ENCODE measurements around the gene DNAJA2.

Gene DNAJA2

DNA sequence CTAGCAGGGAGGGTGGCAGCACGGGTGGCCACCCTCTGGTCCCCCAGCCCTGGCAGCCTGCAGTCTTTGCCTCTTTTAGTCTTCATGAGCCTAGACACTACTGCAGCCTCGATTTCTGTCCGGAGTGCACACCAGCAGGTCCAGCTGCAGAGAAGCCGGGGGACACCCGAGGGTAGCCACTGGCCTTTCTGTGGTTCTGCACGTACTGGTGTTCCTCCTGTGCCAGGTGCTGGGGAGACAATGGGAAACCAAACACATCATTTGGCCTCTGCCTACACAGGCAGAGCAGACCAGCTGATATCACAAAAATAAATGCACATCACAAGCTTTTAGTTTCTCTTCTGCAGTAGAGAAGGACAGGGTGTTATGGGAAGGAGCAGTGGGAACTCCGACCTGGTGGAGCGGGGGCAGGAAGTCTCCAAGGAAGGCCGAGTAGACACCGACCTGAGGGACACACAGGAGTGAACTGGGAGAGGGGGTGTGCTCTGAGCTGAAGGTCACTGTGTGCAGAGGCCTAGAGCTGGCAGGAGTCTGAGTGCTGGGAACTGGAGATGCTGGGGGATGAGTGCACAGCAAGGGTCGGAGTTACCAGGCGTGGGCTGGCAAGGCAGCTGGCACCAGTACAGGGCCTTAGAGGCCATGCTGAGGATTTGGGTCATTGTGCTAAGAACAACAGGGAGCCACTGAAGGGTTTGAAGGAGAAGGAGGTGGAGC lies 66.3 kb downstream of the DNAJA2 start:
- in situ Hi-C loops (cut with MboI; ENCODE audit: low sequenced_read_pairs) = loop anchor here (25.0 kb wide), 1 partner anchor 245 kb away; no protein-coding TSS in a partner anchor

GRCh38 chr16:46906360-46907060 lies 67.0 kb downstream of the DNAJA2 start:
- in situ Hi-C loops (cut with MboI; ENCODE audit: low sequenced_read_pairs) = loop anchor here (25.0 kb wide), 1 partner anchor 244 kb away; no protein-coding TSS in a partner anchor
